Effector memory CD4-positive, alpha-beta T cell (primary cell): ENCODE results near the gene TSPAN10.
A peak's percentile ranks its signal among the peaks of the same experiment; 100 is the strongest.
"Not testable (repeated sequence)": the region's sequence is repeated elsewhere in the genome, so short reads cannot be mapped to it uniquely, and the experiment has no call there.

Source experiments
- DNase-seq, 3 donors: peaks; one replicate each; pipeline ENCODE4 v3.0.0-alpha.2; 2020
- H3K27ac ChIP-seq: 2 replicates; pipeline ENCODE4 v1.7.0; 2013; ENCODE audit warnings: mild to moderate bottlenecking, low read length, moderate library complexity; ENCODE audit not compliant: insufficient read depth, poor library complexity, severe bottlenecking
- H3K27me3 ChIP-seq: replicated peaks from 2 replicates; pipeline ENCODE4 v1.7.0; 2013; ENCODE audit warnings: mild to moderate bottlenecking, low read length; ENCODE audit not compliant: insufficient read depth, control insufficient read depth, poor library complexity, severe bottlenecking
- H3K36me3 ChIP-seq: 2 replicates; pipeline ENCODE4 v1.7.0; 2013; ENCODE audit warnings: mild to moderate bottlenecking, low read length, moderate library complexity; ENCODE audit not compliant: control insufficient read depth, insufficient read depth
- H3K4me1 ChIP-seq: 2 replicates; pipeline ENCODE4 v1.7.0; 2013; ENCODE audit warnings: low read length, mild to moderate bottlenecking; ENCODE audit not compliant: control insufficient read depth, insufficient read depth, poor library complexity, severe bottlenecking
- H3K4me3 ChIP-seq: 2 replicates; pipeline ENCODE4 v1.7.0; 2013; ENCODE audit warnings: low read length, low read depth, mild to moderate bottlenecking; ENCODE audit not compliant: insufficient read depth, poor library complexity, severe bottlenecking
- H3K9me3 ChIP-seq: 2 replicates; pipeline ENCODE4 v1.7.0; 2013; ENCODE audit warnings: mild to moderate bottlenecking, low read length, moderate library complexity; ENCODE audit not compliant: control insufficient read depth

TSPAN10 gene

GRCh38 chr17:81673561-81674258 lies 36.7 kb downstream of the TSPAN10 start:
- DNase-seq, result no peak
- Histone ChIP-seq H3K27me3 (no peaks in the 10 kb centered on the region), H3K36me3 (peaks cover 45% of the 10 kb centered on the region), H3K4me1 (no peaks in the 10 kb centered on the region), H3K9me3 (no peaks in the 10 kb centered on the region), H3K27ac (no peak overlapping the region), H3K4me3 (no peak overlapping the region)

DNA sequence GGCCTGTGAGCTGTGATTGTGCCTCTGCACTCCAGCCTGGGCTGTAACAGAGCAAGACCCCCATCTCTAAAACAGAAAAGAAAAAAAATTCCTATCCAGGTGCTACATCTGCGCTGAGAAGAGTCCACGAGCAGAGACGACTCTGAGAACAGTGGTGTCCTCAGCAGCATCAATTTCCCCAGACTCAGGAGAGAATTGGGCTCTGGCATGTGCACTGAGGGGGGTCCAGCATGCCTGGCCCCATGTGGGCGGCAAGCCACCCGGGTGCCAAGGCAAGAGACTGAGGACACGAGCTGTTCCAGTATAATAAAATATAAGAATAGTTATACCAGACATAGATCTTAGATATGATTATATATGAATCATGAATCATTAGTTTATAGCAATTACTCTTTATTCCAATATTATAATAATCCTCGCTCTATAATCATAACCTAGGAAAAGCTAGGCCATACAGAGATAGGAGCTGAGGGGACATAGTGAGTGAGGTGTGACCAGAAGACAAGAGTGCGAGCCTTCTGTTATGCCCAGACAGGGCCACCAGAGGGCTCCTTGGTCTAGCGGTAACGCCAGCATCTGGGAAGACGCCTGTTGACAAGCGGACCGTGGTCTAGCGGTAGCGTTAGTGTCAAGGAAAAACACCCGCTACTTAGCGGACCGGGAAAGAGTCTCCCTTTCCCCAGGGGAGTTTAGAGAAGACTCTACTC lies 38.7 kb downstream of the TSPAN10 start:
- H3K4me3 ChIP-seq, H3K27ac ChIP-seq, H3K4me1 ChIP-seq, H3K27me3 ChIP-seq, H3K9me3 ChIP-seq: not testable (repeated sequence)
- DNase-seq, result peak in 1 of 3 donors; percentile 19
- H3K36me3 ChIP-seq, result peaks cover 34% of the 10 kb centered on the region

DNA sequence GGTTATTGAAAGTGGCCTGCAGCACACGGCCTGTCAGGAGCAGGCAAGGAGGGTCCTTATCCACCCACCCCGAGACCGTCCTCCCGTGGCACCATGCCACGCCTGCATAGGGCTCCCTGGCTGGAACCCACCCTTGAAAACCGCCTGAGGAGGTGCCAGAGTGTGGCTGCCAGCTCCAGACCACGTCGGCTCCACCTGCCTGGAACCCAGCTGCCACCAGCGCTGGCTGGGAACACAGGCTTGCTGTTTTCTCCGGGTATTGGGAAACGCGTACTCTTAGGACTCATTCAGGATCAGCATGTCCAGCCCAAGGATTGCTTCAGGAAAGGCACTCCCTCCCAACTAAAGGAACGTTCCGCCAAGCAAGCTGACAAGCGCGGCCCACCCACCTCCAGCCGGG lies 39.9 kb downstream of the TSPAN10 start:
- Histone ChIP-seq H3K4me1 (no peaks in the 10 kb centered on the region), H3K9me3 (no peaks in the 10 kb centered on the region), H3K27me3 (no peaks in the 10 kb centered on the region), H3K27ac (no peak overlapping the region), H3K36me3 (peaks cover 22% of the 10 kb centered on the region), H3K4me3 (no peak overlapping the region)
- DNase-seq, result no peak

DNA sequence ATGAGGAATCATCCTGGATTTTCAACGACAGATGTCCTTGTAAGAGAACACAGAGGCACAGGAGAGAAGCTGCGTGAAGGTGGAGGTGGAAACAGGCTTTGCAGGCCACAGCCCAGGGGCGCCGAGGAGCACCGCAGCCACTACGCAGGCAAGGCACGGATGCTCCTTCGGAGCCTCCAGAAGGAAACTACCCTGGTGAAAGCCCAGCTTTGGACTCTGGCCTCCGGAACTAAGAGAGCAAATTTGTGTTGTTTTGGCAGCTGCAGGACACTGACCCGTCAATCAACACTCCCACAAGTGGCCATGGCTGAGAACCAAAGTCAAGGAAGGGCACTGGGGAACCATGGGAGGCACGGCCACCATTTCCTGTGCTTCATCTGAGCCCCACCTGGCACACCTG lies 43.2 kb downstream of the TSPAN10 start:
- no peak overlapping the region for H3K4me3 ChIP-seq
- H3K9me3 ChIP-seq, result no peaks in the 10 kb centered on the region
- no peaks in the 10 kb centered on the region for H3K27me3 ChIP-seq
- H3K27ac ChIP-seq, result no peak overlapping the region
- H3K4me1 ChIP-seq, result peaks cover 16% of the 10 kb centered on the region
- H3K36me3 ChIP-seq, result no peaks in the 10 kb centered on the region
- no peak for DNase-seq

DNA sequence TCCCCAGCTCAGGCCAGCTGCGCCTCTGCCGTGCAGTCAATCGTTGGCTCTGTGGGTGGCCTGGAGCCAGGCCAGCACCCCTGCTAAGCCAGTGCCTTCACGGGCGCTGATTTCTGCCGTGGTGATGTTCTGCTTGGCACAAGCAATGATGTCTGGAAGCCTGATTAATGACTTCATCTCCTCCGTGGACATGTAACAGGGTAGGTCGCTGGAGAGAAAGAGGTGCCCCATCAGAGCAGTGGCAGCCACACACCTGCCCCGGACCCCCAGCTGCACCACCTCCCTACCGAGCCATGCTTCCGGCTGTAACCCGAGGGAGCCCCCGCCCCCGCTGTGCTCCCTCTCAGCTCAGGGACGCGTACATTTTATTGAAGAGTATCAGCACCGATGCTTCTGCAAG lies 44.7 kb downstream of the TSPAN10 start:
- Histone ChIP-seq H3K9me3 (no peaks in the 10 kb centered on the region), H3K27ac (no peak overlapping the region), H3K4me3 (no peak overlapping the region), H3K4me1 (peaks cover 20% of the 10 kb centered on the region), H3K27me3 (no peaks in the 10 kb centered on the region), H3K36me3 (peaks cover 6% of the 10 kb centered on the region)
- no peak for DNase-seq

- H3K36me3 ChIP-seq, result peaks cover 16% of the 10 kb centered on the region
- peak overlapping the region; percentile 79 for H3K4me3 ChIP-seq
- H3K27ac ChIP-seq, result peak overlapping the region; percentile 67
- no peaks in the 10 kb centered on the region for H3K27me3 ChIP-seq
- peaks cover 20% of the 10 kb centered on the region for H3K4me1 ChIP-seq
- H3K9me3 ChIP-seq, result no peaks in the 10 kb centered on the region
- DNase-seq, result no peak
These were observed 45.7 kb downstream of the TSPAN10 start for GRCh38 chr17:81682565-81683207.

DNA sequence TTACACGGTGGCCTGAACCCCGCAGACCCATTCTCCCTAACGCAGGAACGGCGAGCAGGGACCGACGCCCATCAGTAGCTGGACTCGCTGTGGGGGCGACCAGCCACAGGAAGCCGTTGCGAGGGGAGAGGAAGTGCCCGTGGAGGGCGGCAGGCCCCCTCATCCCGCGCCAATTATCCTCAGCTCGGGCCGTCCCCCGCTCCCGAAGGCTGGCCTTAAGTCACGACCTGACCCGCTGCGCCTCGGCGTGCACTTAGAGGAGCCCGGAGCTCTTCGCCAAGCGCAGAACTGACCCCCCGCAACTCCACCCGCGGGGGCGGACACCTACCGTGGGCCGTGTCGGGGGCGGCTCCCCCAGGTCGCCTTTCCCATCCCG lies 46.2 kb downstream of the TSPAN10 start:
- H3K36me3 ChIP-seq, result peaks cover 22% of the 10 kb centered on the region
- no peak for DNase-seq
- H3K4me1 ChIP-seq, result peaks cover 20% of the 10 kb centered on the region
- no peaks in the 10 kb centered on the region for H3K27me3 ChIP-seq
- no peaks in the 10 kb centered on the region for H3K9me3 ChIP-seq
- peak overlapping the region; percentile 67 for H3K27ac ChIP-seq
- peak overlapping the region; percentile 79 for H3K4me3 ChIP-seq

- Histone ChIP-seq H3K4me1 (peaks cover 20% of the 10 kb centered on the region), H3K27ac (peak within 1 kb of the TSS; percentile 67), H3K4me3 (peak within 1 kb of the TSS; percentile 79), H3K36me3 (peaks cover 28% of the 10 kb centered on the region), H3K9me3 (no peaks in the 10 kb centered on the region), H3K27me3 (no peaks in the 10 kb centered on the region)
- peak; percentile 95 to 96 (median 95) for DNase-seq
These were observed 46.8 kb downstream of the TSPAN10 start, which contains the start of the genes ARL16 and HGS for GRCh38 chr17:81683584-81684441. Gene ARL16 (minus strand): TSS chr17:81683797. CDS start chr17:81683753, 44 bp downstream. Gene HGS (plus strand): TSS chr17:81684011. CDS start chr17:81684067, 56 bp downstream.

DNA sequence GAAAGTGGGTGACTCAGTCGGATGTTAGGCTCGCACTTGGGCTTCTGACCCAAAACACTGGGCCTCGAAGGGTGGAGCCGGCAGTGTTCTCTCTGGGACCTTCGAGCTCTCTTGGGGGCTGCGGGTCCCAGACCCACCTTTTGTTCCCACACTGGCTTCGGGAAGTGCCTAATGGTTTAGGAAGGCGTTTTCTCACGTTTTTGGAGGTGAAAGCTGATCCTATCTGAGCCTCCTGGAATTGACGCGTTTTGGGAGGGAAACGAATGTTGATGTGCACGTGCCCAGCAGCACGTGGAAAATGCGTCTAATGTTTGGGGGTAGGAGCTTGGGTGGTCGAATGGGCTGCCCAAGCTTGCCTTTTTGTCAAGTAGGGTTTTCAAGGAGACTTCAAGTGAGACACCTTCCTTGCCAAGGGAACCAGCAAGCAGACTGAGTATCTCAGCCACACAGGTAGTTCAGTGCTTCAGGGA lies 47.5 kb downstream of the TSPAN10 start:
- DNase-seq, result no peak
- Histone ChIP-seq H3K9me3 (no peaks in the 10 kb centered on the region), H3K36me3 (peaks cover 34% of the 10 kb centered on the region), H3K4me1 (peaks cover 20% of the 10 kb centered on the region), H3K4me3 (peak overlapping the region; percentile 79), H3K27me3 (no peaks in the 10 kb centered on the region), H3K27ac (peak overlapping the region; percentile 67)
